Adrenal gland (tissue), 12 donors: ENCODE results near the gene ENOX1. TPM values are rescaled to one million over a fixed set of nuclear protein-coding genes. Genes with fewer than 3 reads are reported as not detected.
A peak's percentile ranks its signal among the peaks of the same experiment; 100 is the strongest.

Source experiments
- DNase-seq, 7 donors: peaks; one replicate each; pipeline ENCODE4 v3.0.0-alpha.2; 2019 to 2020
- H3K27ac ChIP-seq, 5 donors: fragments of 200-600 bp; sonication (generic) in 4 of 5; 1 replicate in 3 of 5; 2 replicates in 2 of 5; pipeline versions ENCODE4 v1.5.1 to v1.8.0; 2016 to 2020; ENCODE audit warnings: mild to moderate bottlenecking in 1 of 5
- H3K27me3 ChIP-seq: fragments of 200-600 bp; 2 replicates; pipeline ENCODE4 v1.8.0; 2021
- H3K36me3 ChIP-seq, 2 donors: fragments of 200-600 bp; replicated peaks in 1 of 2; 1 replicate in 1 of 2; 2 replicates in 1 of 2; pipeline versions ENCODE4 v1.5.1 to v1.8.0; 2018 to 2022
- H3K4me1 ChIP-seq, 2 donors: fragments of 200-600 bp; replicated peaks in 1 of 2; 1 replicate in 1 of 2; 2 replicates in 1 of 2; pipeline versions ENCODE4 v1.5.1 to v1.8.0; 2018 to 2021
- H3K4me3 ChIP-seq, 4 donors: fragments of 200-600 bp; sonication (generic) in 3 of 4; one replicate each; pipeline ENCODE4 v1.5.1; 2016 to 2018
- H3K9me3 ChIP-seq, 3 donors: fragments of 200-600 bp; sonication (generic) in 1 of 3; replicated peaks in 1 of 3; 1 replicate in 2 of 3; 2 replicates in 1 of 3; pipeline versions ENCODE4 v1.5.1 to v1.8.0; 2016 to 2021
- POLR2A ChIP-seq, 2 donors: fragments of 450-650 bp; IDR thresholded peaks; one replicate each; pipeline ENCODE4 v1.6.1; 2017; ENCODE audit warnings: antibody characterized with exemption in 2 of 2, mild to moderate bottlenecking in 2 of 2, moderate library complexity in 1 of 2
- whole genome bisulfite sequencing, 4 donors: extraction: QIAGEN DNeasy Blood & Tissue Kit in 2 of 4; methylation state at CpG; one replicate each; pipeline versions ENCODE4 v1.1.5 to v1.1.7; 2013 to 2017; 5-methylcytosine and 5-hydroxymethylcytosine counted together
- intact Hi-C, 2 donors: fragments of 100-400 bp; cut with DNase I; formaldehyde crosslinking; loops; one replicate each; pipeline versions ENCODE4 v1.14.1 to v1.15.0; 2022 to 2023
- polyA plus RNA-seq, 3 donors: library from polyadenylated mRNA; stranded (reverse); fragments of 200-250 nt in 2 of 3; fragments of 350-450 nt in 1 of 3; fragmentation: Illumina TruSeq in 1 of 3; extraction: RNeasy Lipid Tissue Mini Kit (QIAGEN cat#74804) in 1 of 3; gene quantifications; one replicate each; pipeline ENCODE4 v1.2.3, GENCODE V29; 2013 to 2014
- total RNA-seq, 9 donors: library from RNA; depleted of rRNA in 4 of 9; stranded (reverse); fragments of >200 nt in 4 of 9; fragments of 120-200 nt in 1 of 9; fragmentation: NEBNext Ultra II Directional in 1 of 9; extraction: Animal tissue kit (Norgen Biotek cat#: 25700) in 1 of 9; gene quantifications; one replicate each; pipeline versions ENCODE4 v1.1.0 to v1.2.4, GENCODE V29; 2013 to 2023
- TF ChIP-seq, protein P1 (sequence below), 6 experiments: fragments of 450-650 bp in 4 of 6; fragments of 200-600 bp in 2 of 6; sonication (generic) in 1 of 6; IDR thresholded peaks; 1 replicate in 5 of 6; 2 replicates in 1 of 6; pipeline versions ENCODE4 v1.5.1 to v1.8.0; 2016 to 2021; ENCODE audit warnings: antibody characterized with exemption in 6 of 6, mild to moderate bottlenecking in 2 of 6, moderate library complexity in 1 of 6
- donor health status: healthy with polysubstance abuse.
- donor health status: Bipolar disorder and iron deficiency.
- donor health status: DM: yes; HTN: yes; CAD: no.
- donor health status: DM: no; HTN: no; CAD: no.
- donor health status: DM: no; HTN: no; CAD: no.
- donor health status: DM: yes; HTN: yes; CAD: no.

Gene ENOX1
- total and polyA plus RNA-seq, 12 donors = 0.25 to 5.8 (median 1.6) TPM

DNA sequence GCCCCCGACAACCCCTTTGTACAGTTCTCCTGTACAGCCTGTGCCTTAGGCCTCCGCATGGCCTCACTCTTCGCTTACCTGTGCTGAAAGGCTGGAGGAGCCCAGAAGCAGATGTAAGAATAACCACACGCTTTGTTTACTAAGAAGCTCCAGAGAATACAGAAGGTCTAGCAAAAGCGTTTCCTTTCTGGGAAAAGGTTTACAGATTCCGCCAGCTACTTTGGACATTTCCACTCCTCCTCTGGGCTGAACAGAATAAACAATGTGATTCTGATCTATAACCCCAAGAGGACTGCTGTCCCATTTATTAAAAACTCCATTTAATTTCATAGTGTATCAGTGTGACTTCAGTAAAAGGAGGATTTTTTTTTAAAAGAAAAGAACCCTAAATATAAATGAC is 424.2 kb downstream of the ENOX1 start:
- H3K4me1 ChIP-seq = peaks cover 0 to 6% of the 10 kb centered on the region in 2 donors
- H3K36me3 ChIP-seq = no peaks in the 10 kb centered on the region
- no peaks in the 10 kb centered on the region for H3K27me3 ChIP-seq
- H3K4me3 ChIP-seq = no peak overlapping the region
- WGBS, 4 donors = 80 to 89% (median 86%) methylated on average over 6 of the region's 6 CpGs
- no peak for DNase-seq
- H3K9me3 ChIP-seq = no peaks in the 10 kb centered on the region
- TF ChIP-seq, protein P1, sequence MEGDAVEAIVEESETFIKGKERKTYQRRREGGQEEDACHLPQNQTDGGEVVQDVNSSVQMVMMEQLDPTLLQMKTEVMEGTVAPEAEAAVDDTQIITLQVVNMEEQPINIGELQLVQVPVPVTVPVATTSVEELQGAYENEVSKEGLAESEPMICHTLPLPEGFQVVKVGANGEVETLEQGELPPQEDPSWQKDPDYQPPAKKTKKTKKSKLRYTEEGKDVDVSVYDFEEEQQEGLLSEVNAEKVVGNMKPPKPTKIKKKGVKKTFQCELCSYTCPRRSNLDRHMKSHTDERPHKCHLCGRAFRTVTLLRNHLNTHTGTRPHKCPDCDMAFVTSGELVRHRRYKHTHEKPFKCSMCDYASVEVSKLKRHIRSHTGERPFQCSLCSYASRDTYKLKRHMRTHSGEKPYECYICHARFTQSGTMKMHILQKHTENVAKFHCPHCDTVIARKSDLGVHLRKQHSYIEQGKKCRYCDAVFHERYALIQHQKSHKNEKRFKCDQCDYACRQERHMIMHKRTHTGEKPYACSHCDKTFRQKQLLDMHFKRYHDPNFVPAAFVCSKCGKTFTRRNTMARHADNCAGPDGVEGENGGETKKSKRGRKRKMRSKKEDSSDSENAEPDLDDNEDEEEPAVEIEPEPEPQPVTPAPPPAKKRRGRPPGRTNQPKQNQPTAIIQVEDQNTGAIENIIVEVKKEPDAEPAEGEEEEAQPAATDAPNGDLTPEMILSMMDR (IDR thresholded peaks at IDR 0.05) = no peak
- TF ChIP-seq POLR2A (IDR thresholded peaks at IDR 0.05) = no peak
- intact Hi-C loops = no loop called here
- peak overlapping the region in 1 of 5 donors; percentile 1 for H3K27ac ChIP-seq

DNA sequence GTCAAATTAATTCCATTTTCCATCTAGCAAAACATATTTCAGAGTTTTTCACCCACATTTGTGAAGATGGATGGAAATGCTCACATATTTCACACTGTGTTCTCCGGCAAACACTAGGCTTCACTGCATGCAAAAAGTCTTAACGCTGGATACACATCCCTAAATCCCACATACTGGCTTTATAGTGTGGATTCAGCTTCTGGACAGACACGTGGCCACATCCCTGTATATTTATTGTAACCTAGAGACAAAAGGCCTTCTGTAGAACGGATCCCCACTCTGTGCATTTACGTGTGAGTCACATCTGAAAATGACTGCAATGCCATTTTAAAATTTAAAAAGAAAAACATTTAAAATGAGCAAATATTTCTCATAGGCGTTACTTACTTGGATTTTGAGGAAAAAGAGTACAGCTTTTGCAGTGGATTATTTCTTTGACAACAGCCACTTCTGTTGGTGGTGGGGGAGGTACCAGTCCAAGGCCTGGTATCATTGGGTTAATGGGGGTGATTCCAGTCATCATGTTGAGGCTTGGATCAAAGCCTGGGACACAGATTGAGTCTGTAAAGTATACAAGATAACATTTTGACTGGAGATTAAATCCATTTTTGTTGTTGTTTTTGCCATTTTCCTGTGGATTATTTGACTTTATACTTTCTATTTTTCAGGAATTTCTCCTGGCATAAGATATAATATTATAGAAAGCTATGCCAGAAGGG is 425.7 kb downstream of the ENOX1 start:
- TF ChIP-seq POLR2A (IDR thresholded peaks at IDR 0.05) = no peak
- TF ChIP-seq, protein P1 (IDR thresholded peaks at IDR 0.05) = no peak
- 61 to 73% (median 64%) methylated on average over 6 of the region's 6 CpGs for WGBS, 4 donors
- DNase-seq = no peak
- Histone ChIP-seq H3K4me1 (peaks cover 0 to 6% of the 10 kb centered on the region in 2 donors), H3K27me3 (no peaks in the 10 kb centered on the region), H3K27ac (no peak overlapping the region), H3K4me3 (no peak overlapping the region), H3K36me3 (no peaks in the 10 kb centered on the region), H3K9me3 (no peaks in the 10 kb centered on the region)
- intact Hi-C loops = no loop called here

DNA sequence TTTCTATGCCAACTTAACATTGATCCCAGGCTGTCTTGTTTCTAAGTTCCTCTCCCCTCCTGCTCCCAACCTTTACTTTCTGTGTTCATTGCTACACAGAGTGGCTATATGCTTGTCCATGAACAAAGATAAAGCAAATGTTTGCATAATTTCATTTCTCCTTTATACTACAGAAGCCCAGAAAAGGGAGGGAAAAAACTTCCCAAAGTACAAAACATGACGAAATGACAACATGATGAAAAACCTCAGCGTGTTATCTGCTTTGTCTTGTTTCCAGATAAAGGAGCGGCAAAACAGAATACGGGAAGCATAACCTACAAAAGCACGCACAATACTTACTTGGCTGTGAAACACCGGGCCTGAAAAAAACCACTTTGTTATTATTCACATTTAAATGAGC is 426.6 kb downstream of the ENOX1 start:
- intact Hi-C loops = no loop called here
- H3K4me1 ChIP-seq = peaks cover 0 to 6% of the 10 kb centered on the region in 2 donors
- H3K27me3 ChIP-seq = no peaks in the 10 kb centered on the region
- 69 to 80% (median 73%) methylated on average over 6 of the region's 6 CpGs for WGBS, 4 donors
- H3K36me3 ChIP-seq = no peaks in the 10 kb centered on the region
- H3K9me3 ChIP-seq = no peaks in the 10 kb centered on the region
- TF ChIP-seq POLR2A (IDR thresholded peaks at IDR 0.05) = no peak
- no peak overlapping the region for H3K27ac ChIP-seq
- H3K4me3 ChIP-seq = no peak overlapping the region
- no peak for DNase-seq

DNA sequence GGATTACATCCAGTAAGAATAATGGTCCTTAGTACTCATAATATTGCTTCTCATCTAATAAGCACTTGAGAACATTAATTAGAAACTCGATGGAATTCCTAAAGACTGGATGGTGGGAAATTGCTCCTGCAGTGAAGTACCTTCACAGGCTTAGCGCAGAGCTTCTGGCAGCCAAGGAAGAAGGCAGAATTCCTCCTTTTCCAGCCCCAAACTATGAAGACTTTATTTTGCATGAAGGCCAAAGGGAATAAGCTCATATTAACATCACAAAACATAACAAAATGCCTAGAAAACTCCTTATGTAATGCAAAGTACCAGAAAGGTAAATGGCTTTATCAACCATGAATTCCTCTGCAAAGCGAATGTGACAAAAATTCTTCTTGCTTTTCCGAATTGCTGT is 427.2 kb downstream of the ENOX1 start:
- WGBS, 4 donors = 90 to 95% (median 91%) methylated on average over 4 of the region's 4 CpGs
- DNase-seq = no peak
- peaks cover 0 to 2% of the 10 kb centered on the region in 2 donors for H3K4me1 ChIP-seq

DNA sequence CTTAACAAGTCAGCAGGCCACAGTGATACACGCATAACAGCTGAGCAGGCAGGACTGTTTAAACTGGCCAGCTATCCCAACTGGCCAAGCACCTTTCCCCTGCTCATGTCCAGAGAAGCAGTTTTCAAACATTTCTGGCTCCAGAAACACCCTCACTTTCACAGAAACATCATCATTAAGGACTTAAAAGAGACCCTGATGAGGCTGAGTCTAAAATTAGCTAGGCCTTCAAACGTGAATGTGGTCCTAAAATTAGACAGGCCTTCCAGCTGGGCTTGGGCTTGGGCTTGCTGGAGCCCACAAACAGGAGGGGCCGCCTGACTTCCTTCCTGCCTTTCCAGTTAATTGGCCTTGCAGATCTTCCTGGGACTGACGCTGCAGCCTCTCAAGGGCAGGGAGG is 429.2 kb downstream of the ENOX1 start:
- 32 to 67% (median 55%) methylated on average over 3 to 4 of the region's 4 CpGs for WGBS, 4 donors
- TF ChIP-seq POLR2A (IDR thresholded peaks at IDR 0.05) = no peak
- TF ChIP-seq, protein P1 (IDR thresholded peaks at IDR 0.05) = no peak
- Histone ChIP-seq H3K4me1 (no peaks in the 10 kb centered on the region), H3K27ac (no peak overlapping the region), H3K27me3 (no peaks in the 10 kb centered on the region), H3K4me3 (no peak overlapping the region), H3K9me3 (no peaks in the 10 kb centered on the region), H3K36me3 (no peaks in the 10 kb centered on the region)
- no peak for DNase-seq
- intact Hi-C loops = no loop called here

More for the DNA sequence above, 427.2 kb downstream of the ENOX1 start:
- no peak for TF ChIP-seq POLR2A (IDR thresholded peaks at IDR 0.05)
- Histone ChIP-seq H3K9me3 (no peaks in the 10 kb centered on the region), H3K36me3 (no peaks in the 10 kb centered on the region), H3K27me3 (no peaks in the 10 kb centered on the region), H3K4me3 (no peak overlapping the region), H3K27ac (no peak overlapping the region)
- intact Hi-C loops = no loop called here
